NCI-H2227 (cell line): ENCODE data around the gene C1QL4.
A peak's percentile ranks its signal among the peaks of the same experiment; 100 is the strongest.

ENCODE experiments used
- DNase-seq: peaks from one replicate; lab custom pipeline; 2025; ENCODE audit not compliant: unreplicated experiment; lab: John Stamatoyannopoulos, UW

Gene C1QL4

DNA sequence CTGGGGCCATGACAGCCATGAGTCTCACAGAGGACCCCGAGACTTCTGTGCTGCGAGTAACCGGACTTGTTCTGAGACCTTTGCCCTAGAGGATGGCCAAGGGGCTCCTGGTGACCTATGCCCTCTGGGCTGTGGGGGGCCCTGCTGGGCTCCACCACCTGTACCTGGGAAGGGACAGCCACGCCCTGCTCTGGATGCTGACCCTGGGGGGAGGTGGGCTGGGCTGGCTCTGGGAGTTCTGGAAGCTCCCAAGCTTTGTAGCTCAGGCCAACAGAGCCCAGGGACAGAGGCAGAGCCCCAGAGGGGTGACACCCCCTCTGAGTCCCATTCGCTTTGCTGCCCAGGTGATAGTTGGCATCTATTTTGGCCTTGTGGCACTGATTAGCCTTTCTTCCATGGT is 11.8 kb upstream of the C1QL4 start:
- DNase-seq, result no peak

GRCh38 chr12:49347311-49348193 is 10.6 kb upstream of the C1QL4 start:
- peak; percentile 84 for DNase-seq

GRCh38 chr12:49346659-49347310 is 9.8 kb upstream of the C1QL4 start, which contains the start of gene DNAJC22:
TSS of gene DNAJC22 (plus strand) at chr12:49346888. CDS start at chr12:49348873, 1,985 bp downstream.
- peak; percentile 16 for DNase-seq

DNA sequence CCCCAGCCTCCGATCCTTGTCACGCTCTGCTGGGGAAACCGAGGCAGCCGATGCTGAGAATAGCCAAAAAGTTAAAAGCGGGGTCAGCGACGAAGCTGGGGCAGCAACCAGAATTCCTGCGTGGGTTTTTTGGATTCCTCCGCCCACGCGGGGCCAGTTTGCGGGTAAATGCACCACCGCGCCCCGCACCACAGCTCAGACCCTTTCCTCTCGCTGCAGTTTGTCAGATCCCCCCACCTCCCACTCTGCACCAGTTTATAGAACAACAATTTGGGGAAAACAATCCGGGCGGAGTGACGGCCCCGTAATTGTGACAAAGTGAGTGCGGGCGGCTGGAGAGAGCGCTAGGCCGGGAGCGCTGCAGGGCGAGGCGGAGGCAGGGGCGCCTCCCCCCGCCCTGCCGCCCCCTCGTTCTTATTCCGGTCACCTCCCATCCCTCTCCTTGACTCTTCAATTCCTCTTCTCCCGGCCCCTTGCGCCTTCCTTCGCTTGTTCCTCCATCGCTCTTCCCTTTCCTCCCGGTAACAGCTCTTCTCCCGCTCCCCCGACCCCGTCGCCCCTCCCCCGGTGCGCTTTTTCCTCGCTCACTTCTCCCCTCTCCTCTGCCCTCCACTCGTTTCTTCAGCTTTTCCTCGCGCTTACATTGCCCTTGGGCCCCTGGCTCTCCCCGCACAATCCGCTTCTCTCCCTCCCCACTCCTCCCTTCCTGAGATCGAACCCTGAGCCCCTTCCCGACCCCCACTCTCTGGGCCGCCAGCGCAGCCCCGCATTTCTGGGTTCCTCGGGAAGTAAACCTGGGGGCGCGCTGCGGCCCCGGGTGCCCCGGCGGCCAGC is 9.1 kb upstream of the C1QL4 start:
- DNase-seq, result peak; percentile 25

GRCh38 chr12:49345051-49345824 is 8.2 kb upstream of the C1QL4 start:
- DNase-seq, result peak; percentile 39

- no peak for DNase-seq
Measured at GRCh38 chr12:49344486-49345050, 7.6 kb upstream of the C1QL4 start.

DNA sequence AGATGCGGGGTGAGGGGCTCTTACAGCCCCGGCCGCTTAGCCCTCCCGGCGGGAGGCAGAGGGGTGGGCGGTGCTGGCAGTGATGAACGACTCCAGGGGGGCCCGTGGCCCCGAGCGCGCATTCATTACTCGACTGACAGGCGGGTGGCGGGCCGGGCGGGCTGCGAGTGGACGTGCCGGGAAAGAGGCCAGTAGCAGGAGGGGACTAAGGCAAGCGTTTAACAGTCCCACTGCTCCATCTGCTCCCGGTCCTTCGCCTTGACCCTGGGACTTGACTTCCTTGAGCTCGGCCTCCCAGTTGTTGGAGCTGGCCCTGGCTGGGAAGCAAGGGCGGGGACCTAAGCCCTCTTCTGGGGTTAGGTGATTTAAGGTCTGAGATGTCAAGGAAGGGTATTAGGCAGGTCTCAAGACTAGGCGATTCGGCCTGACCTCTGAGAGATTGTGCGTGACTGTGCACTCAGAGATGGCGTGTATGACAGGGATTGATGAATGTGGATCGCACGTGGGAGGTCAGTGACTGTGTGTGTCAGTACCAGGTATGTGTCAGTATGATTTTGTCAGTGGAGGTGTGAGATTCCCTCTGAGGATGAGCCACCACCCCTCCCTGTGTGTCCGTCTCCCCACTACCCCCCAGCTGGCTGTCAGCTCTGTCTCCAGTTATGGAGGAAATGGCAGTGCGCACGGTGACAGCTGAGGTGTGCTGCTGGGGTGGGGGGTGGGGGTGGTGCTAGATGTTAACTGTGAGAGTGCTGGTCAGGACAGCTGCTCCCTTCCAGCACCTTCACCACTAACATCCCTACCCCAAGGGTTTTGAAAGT is 6.1 kb upstream of the C1QL4 start:
- peak; percentile 12 for DNase-seq

GRCh38 chr12:49342066-49342913 is 5.3 kb upstream of the C1QL4 start:
- DNase-seq, result peak; percentile 93

DNA sequence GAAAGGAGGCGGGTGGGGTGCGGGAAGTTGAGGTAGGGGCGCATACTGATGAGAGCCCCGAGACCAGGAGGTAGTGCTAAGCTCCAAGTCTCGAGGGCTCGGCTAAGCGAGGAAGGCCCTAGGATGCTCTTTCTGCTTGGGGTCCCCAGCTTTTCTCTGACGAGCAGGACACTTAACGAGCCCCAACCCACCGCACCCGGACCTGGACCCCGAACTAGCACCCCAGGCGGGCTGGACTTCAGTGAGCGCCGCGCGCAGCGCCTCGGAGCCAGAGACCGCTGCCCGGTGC is 4.7 kb upstream of the C1QL4 start:
- no peak for DNase-seq

GRCh38 chr12:49340971-49341776 is 4.2 kb upstream of the C1QL4 start:
- no peak for DNase-seq

- no peak for DNase-seq
Measured at GRCh38 chr12:49340095-49340870, 3.3 kb upstream of the C1QL4 start.

DNA sequence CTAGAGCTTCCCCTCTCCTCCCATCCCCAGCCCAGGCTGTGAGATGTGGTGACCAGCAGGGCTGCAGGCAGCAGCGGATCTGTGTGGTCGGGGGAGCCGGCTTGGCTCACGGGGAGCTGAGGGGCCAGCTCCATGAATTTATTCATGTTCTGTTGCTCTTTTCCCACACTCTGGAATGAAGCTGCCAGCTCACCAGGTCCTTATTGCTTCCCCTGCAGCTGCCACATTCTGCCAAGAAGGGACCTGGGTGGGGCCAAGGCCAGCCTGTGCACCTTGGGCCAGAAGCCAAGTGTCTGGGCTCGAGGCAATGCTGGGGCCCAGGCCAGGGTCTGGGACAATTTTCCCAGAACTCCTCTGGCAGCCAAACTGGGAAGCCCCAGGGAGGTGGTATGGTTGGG is 2.5 kb upstream of the C1QL4 start:
- no peak for DNase-seq

GRCh38 chr12:49338830-49339463 is 2.0 kb upstream of the C1QL4 start:
- DNase-seq, result no peak

GRCh38 chr12:49335955-49336644 is 888 bp downstream of the C1QL4 start:
- DNase-seq, result no peak

GRCh38 chr12:49335118-49335954 is 1.7 kb downstream of the C1QL4 start:
- no peak for DNase-seq
